Measurements from ENCODE around the gene ID3.
A peak's percentile ranks its signal among the peaks of the same experiment; 100 is the strongest.

Gene ID3, protein sequence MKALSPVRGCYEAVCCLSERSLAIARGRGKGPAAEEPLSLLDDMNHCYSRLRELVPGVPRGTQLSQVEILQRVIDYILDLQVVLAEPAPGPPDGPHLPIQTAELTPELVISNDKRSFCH

DNA sequence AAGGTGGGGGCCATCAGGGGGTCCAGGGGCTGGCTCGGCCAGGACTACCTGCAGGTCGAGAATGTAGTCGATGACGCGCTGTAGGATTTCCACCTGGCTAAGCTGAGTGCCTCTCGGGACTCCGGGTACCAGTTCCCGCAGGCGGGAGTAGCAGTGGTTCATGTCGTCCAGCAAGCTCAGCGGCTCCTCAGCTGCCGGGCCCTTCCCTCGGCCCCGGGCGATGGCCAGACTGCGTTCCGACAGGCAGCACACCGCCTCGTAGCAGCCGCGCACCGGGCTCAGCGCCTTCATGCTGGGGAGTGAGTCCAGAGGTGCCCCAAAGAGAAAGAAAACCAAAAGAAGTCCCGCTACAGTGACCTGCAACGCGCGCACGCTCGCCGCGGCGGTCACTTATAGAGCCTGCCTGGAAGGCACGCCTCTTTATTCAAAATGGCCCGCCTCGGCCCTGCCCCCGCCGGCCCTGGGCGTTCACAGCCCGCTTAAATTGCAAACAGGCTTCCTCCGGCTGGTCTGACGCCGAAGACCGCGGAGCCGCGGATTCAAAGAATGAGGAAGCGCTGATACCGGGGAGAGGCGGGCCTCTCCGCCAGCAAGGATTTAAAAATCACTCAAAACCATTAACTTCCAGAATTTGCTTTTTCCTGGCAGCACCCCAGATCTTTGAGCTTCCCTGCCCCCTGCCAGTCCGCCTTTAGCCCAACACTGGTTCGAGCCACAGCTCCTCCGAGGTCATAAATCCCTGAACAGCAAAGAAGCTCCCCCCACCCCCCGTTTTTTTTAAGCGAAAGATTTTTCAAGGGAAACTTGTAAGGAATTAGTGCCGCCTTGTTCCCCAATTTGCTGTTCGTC, at the start of gene ID3:
Gene ID3 (minus strand): TSS at position 366 of the 849 bp plus-strand sequence. CDS start 75 bp downstream, at position 291.
- DNase-seq, result peak; percentile 71

DNA sequence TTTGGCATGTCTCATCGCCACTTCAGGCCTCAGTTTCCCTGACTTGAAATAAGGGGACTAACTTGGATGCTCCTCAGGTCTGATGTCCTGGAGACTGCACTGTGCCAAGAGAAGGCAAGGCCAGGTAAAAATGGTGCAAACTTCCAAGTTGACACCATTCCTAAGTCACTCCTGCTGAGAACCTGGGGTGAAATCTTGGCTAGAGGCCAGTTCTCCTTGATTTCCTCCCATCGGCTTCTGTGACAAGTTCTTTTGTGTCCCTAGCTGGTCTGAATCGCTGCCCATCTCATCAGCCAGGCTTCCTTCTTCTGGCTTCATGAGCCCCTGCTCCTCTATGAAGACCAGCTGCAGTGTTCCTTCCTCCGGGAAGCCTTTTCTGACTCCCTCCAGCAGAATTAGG, 48.6 kb upstream of the ID3 start:
- no peak for DNase-seq

DNA sequence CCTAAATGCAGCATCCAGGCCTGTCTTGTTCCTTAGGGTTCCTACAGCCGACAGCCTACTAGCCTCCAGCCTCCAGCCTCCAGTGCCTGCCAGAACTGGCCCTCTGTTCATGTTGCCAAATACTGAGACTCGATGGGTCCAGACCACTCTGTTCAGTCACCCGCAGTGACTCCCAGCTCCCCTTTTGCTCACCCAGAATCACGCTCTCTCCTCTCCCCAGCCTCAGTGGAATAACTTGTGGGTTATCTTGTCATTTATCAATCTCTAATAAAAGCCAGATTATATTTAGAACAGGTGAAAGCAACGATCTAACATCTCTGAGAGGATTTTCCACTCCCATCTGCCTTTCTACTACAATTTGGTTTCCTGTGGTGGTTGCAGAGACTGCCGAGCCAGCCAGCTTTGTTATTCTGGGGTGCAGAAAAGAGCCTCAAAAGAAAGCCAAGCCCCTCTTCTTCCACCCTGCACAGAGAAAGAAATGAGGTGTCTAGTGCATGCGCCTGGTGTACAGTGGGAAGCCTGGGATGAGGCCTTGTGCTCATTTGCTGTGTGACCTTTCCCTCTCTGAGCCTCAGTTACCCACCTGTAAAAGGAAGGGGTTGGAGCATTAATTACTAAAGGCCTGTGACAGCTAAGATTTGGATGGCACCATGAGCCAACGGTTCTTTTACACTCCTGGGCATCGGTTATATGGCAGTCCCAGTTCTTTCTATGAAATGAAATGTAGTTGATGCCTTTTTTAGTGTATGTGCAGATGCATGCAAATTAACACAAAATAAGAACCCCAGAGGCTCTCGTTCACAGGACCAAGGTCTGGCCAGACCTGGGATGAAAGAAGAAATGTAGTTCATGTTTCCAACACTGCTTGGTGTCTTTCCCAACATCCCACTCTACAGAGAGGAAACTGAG, 42.9 kb upstream of the ID3 start:
- no peak for DNase-seq

DNA sequence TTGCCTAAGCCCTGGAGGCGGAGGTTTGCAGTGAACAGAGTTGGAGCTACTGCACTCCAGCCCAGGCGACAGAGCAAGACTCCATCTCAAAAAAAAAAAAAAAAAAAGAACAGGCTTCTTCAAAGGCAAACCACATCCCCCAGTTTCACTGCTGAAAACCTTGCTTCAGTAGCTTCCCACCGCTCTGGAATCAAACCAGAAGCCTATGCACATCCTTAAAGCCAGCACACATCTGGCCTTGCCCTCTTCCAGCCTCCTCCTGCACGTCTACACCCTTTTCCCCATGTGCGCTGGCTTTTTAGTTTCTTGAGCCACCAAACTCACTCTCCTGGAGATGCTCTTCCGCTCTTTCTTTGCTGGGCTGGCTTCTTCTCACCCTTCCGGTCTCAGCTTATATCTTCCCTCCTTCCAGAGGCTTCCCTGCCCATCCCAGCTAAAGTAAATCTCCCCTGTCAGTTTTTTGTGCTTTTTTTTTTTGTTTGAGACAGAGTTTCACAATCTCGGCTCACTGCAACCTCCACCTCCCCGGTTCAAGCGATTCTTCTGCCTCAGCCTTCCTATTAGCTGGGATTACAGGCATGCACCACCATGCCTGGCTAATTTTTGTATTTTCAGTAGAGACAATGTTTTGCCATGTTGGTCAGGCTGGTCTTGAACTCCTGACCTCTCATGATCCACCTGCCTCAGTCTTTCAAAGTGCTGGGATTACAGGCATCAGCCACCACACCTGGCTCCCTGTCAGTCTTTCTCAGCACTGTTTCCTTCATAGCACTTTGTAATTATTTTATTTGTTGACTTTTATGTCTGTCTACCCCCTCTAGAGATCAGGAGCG, 42.0 kb upstream of the ID3 start:
- no peak for DNase-seq

DNA sequence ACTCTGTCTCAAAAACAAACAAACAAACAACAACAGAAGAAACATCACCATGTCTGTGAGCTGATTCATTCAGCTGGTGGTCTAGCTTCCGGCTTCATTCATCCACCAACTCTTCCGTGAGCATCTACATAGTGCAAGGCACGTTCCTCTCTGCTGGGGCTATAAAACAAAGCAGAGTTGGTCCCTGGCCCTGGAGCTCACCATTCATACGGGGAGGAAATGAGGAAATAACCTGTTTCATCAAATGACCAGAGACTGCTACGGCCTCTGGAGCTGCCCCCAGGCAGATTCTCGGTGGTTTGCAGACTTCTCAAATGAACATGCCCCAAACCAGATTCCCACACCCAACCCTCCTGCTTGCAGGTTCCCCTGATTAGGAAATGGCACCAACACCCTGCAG, 41.0 kb upstream of the ID3 start:
- no peak for DNase-seq

DNA sequence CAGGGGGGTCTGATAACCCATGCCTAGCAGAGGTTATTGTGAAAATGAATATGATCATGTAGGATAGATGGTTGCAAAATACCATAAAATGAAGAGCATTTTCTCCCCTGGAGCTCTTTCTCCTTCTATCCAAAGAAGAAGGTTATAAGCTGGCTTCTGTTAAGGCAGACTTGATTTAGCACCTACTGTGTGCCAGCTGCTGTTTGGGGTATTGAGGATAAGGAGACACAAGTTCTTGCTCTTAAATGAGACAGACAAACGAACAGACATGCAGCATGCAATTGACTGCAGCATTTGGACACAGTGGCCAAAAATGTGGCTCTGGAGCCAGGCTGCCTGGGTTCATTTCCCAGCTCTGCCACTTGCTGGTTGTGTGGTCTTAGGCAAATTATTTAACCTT, 39.8 kb upstream of the ID3 start:
- no peak for DNase-seq

DNA sequence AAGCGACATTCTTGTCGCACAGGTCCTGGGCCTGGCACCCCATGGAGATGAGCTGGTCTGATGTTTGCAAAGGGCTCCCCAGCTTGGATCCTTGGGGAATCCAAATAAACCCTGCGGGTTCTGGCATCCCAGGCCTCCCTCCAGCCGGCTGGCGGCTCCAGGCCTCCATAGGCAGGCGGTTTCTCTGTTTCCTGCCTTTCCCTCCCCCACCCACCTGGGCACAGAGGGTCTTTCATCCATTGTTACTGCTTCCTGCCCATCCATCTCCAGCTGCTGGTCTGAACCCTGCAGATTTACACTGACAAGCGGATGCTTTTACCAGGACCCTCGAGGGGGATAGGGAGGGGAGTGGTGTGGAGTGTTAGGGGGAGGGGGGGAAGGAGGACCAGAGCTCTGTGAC, 39.1 kb upstream of the ID3 start:
- DNase-seq, result no peak

DNA sequence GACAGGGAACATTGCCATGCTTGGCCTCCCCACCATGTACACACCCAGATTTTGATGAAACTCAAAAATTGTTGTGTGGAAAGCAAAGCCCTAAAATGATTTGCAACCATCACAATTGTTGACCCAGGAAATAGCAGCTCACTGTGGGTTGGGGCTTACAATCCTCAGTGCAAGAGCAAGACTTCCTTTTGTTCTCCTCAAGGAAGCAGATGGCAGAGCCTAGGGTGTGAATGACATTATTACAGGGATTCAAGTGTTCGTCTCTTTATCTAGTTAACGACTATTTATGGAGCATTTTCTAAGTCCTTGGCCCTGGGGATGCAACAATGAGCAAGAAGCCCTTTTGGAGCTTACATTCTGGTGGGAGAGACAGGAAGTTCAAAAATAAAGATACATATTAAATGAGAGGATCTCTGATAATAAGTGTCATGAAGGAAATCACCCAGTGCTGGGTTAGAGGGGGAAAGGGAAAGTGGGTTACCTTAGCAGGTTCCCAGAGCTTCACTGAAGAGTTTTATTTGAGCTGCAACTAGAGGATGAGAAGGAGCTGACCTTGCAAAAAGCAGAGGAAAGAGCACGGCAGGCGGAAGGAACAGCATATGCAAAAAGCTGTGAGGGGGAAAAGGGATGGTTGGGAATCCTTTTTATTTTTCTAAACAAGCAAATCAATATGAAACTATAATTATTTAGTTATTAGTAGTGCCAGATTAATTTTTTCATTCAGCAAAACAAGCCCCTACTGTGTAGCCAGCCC, 38.5 kb upstream of the ID3 start:
- no peak for DNase-seq

DNA sequence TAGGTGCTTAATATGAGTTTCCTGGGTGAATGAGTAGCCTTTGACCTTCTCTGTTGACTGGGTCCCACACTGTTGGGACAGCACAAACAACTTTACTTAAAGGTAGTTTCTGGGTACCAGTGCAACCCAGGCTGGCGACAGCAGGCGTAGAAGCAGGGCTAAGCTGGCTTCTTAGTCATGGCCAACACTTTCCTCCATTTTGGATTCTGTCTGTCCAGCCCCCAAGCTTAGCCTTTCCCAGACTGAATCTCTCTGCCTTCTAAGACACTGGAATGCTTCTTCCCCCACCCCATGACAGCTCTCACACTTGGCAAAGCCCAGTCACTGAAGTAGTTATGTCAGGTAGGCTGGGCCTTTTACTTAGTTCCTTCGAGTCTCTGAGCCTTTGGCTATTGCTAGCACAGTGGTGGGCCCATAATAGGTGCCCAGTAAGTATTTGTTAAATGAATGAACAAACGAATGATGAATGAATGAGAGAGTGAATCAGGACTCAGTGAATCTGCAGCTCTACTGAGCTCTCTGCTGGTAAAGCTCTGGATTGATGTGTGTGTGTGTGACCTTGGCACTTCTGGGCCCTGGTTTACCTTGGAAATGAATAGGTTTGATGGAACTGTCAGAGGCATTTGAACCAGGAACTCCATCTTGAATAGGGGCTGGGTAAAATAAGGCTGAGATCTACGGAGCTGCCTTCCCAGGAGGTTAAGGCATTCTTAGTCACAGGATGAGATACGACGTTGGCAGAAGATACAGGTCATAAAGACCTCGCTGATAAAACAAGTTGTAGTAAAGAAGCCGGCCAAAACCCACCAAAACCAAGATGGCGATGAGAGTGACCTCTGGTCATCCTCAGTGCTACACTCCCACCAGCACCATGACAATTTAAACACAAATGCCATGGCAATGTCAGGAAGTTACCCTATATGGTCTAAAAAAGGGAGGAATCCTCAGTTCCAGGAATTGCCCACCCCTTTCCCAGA, 37.4 kb upstream of the ID3 start:
- DNase-seq, result no peak

DNA sequence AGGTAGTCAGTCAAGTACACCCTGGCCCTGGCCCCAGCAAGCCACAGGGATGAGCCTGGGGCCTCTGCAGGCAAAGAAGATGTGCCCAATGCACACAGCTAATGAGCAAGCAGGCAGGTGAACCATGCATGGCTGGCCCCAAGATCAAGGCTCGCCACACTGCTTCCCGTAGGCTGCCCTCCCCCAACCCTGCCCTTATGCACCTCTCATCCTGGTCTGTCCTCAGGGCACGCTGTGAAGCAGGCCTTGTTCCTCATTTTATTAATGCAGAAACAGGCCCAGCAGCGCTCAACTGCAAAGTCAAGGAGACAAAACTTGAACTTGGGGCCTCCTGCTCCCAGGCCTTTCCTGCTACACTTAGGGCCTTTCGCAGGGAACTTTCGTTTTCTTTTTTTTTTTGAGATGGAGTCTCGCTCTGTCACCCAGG, 35.6 kb upstream of the ID3 start:
- DNase-seq, result no peak

DNA sequence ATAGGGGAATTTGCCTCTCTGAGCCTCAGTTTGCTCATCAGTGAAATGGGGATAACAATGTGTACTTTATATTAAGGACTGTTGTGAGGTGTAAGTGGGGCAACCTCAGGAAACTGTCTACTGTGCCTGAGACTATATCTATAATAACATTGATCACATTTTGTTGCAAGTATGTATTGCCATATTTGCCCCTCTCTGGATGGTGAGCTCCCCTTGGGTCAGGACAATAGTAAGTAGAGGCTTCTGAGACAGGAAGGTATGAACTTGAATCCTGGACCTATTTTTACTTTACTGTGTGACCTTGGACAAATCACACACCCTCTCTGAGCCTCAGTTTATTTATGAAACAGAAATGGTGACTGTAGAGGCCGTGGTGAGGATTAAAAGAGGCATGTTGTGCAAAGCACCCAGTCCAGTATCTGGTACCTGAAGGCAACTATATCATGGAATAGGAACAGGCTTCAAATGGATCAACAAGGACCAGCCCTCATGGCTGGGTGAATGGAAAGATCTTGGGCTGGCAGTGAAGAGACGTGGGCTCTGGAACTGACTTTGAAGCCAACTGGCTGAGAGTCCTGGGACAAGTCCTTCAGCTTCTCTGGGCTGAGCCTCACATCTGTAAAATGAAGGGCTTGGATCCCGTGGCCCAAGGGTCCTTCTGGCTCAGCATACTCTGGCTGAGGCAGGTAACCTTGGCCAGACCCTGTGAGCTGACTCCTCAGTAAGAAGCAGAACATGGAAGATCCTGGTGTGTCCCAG, 35.0 kb upstream of the ID3 start:
- DNase-seq, result no peak

DNA sequence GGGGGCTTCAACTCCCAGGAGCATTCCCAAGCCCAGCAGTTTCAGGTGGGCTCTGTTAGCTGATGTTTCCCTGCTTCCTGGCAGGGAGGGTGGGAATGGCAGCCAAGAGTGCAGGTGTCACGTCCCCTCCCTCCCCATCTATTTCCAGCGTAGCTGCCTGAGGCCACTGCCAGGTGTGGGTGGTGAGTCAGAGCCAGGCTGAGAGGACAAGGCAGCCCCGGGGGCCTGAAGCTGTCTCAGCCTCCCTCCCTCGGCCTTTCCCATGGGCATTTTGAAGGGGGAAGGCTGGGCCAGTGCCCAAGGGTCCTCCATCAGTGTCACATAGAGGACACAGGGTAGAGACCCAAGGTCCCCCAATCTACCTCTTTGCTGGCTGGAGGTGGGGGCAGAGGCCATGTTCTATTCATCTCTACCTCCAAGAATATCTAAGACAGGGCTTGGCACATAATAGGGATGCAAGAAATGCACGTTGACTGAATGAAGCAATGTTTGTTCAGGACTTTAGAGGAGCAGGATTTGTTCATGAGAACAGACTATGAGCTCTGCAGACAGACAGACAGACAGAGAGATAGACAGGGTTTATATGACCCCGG, 34.4 kb upstream of the ID3 start:
- DNase-seq, result peak; percentile 46

DNA sequence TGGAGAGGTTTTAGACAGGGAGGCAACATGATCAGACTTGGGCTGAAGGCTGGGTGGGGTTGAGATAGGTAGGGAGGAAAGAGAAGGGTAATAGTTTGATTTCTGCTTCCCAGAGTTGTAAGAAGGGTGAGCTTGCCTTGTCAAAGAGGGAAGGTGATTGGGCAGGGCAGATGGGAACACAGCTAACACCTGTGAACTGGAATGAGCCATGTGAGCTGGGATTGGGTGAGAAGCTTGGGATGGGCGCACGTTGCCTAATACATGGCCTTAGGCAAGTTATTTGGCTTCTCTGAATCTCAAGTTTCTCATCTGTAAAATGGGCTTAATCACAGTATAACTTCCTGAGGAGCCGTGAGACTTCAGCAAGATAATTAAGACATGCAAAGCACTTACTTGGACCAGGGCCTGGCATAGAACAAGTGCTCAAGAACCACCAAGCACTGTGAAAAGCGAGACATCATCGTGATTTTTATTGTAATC, 33.8 kb upstream of the ID3 start:
- DNase-seq, result no peak

DNA sequence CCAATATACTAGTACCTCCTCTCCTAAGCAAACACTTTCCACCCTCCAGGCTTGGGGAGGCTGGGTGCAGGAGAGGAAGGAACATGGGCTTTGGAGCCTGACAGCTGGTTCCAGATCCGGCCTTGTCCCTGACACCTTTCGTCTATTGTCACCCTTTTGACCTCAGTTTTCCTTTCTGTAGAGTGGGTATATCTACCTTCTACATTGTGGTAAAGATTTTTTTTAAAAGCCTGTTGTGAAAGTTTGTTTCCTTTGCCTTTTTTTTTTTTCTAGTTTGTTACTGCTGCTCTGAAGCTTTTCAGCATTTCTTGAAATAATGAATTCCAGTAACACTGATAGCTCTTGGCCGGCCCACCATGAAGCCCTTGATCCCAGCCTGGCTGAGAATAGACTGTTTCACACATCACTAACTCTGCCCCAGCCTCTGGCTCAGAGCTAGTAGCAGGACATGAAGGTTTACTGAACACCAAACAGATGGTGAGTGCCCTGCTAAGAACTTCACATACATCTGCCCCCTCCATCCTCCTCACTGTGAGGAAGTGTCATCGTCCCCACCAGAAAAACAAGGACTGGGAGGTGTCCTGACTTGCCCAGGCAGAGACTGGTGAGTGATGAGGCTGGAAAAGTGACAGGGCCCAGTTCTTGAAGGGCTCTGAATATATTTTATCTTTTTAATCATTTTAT, 33.0 kb upstream of the ID3 start:
- DNase-seq, result no peak

DNA sequence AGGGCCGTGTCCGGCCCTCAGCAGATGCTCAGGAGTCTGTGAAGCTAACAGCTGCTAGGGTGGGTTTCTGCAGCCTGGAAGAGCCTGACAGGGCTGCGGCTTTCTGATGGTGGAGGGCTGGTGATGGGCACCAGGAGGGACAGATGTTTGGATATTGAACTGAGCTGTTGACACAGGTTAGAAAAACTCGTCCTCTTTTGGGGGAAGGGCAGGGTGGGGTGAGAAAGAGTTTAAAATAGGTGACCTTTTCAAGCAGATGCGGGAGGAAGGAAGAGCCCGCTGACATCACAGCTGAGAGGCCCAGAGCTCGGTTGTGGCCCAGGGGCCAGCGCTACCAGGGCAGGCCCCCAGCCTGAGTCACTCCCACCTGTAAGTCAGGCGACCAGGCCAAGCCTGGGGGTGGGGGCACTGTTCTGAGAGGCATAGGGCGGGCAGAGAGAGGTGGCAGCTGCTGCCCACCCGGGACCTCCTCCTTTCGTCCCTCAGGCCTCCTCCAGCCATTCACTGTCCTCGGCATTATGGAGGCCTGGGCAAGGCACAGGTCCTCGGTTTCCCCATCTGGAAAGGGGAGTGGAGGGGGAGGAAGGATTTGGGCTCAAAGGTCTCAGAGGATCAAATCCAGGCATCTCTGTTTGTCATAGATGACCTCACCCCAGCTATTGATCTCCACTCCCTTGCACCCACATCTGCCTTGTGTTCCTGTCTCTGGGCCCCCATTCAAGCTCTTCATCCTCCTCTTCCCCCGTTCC, 32.3 kb upstream of the ID3 start:
- peak; percentile 94 for DNase-seq

DNA sequence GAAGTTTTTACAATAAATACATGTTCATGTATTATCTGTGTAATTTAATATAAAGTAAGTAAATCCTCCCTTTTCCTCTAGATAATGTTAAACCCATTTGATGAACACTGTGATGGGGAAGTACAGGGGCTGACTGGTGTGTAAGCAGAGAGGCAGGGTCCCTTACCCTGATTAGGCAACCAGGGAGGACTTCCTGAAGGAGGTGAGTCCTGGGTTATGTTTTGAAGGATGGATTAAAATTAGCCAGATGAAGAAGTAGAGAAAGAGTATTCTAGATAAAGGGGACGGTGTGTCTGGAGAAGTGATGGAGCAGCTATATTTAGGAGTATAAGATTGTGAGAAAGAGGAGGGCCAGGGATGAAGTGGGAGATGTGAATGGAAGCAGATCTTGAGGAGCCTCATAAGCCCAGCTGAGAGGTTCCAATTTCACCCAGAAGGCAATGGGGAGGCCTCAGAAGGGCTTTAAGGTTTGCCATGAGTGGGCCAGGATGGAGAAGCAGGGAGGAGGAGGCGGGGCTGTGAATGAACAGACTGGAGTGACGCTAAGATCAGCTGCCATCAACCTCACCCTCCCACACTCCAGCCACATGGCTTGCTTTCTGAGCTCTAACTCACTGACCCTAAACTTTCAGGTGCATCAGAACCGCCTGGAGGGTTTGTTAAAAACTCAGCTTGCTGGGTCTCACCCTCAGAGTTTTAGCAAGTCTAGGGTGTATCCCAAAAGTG, 30.9 kb upstream of the ID3 start:
- DNase-seq, result peak; percentile 61

DNA sequence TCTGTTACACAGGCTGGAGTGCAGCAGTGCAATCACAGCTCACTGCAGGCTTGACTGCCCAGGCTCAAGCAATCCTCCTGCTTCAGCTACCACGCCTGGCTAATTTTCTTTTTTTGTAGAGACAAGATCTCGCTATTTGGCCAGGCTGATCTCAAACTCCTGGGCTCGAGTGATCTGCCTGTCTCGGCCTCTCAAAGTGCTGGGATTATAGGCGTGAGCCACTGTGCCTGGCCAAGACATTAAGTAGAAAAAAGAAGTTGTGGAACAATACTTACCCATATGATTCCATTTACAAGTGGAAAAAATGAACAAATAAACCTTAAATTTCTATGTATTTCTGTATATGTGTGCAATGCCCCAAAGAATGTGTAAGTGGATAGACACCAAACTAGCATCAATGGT, 30.3 kb upstream of the ID3 start:
- DNase-seq, result no peak
